ENCODE data around the gene ROPN1.

The ROPN1 gene

DNA sequence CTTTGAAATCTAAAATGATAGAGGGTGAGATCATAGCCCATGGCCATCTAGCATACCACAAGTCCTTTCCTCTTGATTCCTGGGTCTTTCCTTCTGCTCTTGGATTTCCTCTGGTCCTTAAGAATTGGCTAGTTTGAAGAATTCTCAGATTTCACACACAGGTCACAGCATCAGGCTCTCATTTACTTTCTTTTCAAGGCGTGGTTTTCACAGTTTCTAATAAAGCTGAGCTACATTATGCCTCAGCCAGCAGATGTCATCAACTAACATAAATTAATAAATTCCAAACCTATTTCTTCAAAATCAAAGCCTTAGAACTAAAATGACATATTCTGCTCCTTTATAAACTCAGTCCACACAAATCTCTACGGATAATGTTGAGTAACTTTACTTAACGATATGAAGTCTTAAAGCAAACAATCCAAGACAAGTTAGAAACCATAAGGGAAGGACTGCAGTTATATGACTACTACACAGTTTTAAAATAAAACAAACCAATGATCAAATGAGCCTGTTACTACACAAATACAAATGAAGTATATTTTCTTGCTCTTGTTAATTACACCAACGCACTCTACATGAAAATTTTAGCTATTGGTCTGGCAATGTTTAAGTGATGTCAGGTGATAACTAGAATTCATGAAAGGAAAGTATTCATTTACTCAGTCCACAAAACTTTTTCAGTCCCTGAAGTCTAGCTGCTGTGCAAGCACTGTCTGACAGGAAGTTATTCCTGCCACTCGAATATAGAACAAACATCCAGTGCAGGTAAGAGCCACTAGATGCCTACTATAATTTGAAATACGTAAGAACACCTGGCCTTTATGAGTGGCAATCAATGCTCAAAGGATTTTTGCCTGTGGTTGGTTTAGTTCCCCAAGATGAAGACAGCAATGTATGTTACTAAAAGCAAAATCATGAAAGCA is 40.1 kb downstream of the ROPN1 start:
- in situ Hi-C loops (cut with HindIII; ENCODE audit: low sequenced_read_pairs): no loop called here
- no peak overlapping the region for H3K4me3 ChIP-seq (ENCODE audit: low read depth, low read length)
- DNase-seq (ENCODE audit: low read depth, low spot score): no peak
- TF ChIP-seq, protein P1, sequence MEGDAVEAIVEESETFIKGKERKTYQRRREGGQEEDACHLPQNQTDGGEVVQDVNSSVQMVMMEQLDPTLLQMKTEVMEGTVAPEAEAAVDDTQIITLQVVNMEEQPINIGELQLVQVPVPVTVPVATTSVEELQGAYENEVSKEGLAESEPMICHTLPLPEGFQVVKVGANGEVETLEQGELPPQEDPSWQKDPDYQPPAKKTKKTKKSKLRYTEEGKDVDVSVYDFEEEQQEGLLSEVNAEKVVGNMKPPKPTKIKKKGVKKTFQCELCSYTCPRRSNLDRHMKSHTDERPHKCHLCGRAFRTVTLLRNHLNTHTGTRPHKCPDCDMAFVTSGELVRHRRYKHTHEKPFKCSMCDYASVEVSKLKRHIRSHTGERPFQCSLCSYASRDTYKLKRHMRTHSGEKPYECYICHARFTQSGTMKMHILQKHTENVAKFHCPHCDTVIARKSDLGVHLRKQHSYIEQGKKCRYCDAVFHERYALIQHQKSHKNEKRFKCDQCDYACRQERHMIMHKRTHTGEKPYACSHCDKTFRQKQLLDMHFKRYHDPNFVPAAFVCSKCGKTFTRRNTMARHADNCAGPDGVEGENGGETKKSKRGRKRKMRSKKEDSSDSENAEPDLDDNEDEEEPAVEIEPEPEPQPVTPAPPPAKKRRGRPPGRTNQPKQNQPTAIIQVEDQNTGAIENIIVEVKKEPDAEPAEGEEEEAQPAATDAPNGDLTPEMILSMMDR (IDR thresholded peaks at IDR 0.05; ENCODE audit: low read depth, low read length): no peak

DNA sequence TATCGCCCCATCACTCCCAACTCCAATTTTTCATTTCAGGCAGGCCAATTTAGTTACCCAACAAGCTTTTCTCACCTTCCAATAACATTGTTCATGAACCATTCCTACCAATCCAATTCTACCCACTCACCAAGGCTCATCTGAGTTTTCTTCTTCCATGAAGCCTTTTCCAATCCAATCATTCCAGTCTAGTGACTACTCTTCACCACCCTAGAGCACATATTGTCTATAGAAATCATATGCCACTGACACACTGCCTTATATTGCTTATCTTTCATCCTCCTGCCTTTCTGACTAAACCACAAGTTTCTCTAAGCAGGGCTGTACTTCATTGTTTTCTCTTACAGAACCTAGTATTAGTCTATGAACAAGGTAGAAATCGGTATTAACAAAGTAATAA is 42.3 kb downstream of the ROPN1 start:
- no peak overlapping the region for H3K4me3 ChIP-seq (ENCODE audit: low read depth, low read length)
- TF ChIP-seq, protein P1 (IDR thresholded peaks at IDR 0.05; ENCODE audit: low read depth, low read length): no peak
- in situ Hi-C loops (cut with HindIII; ENCODE audit: low sequenced_read_pairs): no loop called here
- peak; percentile 25 for DNase-seq (ENCODE audit: low read depth, low spot score)

DNA sequence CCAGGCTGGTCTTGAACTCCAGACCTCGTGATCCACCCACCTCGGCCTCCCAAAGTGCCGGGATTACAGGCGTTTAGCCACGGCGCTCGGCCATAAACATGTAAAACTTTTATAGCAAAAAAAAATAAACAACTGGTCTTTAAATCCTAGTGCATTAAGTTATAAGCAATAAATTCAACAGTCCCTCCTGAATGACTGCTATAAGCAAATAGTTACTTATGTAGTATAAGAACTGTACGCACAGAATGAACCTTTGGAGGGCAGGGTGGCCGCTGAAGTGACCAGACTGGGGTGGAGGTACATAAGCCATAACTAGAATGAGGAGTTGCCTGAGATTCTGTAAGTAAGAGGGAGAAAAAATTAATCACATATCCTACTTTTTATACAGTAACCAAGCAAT is 43.5 kb downstream of the ROPN1 start:
- DNase-seq (ENCODE audit: low read depth, low spot score): no peak
- TF ChIP-seq, protein P1 (IDR thresholded peaks at IDR 0.05; ENCODE audit: low read depth, low read length): no peak
- no peak overlapping the region for H3K4me3 ChIP-seq (ENCODE audit: low read depth, low read length)
- in situ Hi-C loops (cut with HindIII; ENCODE audit: low sequenced_read_pairs): no loop called here

DNA sequence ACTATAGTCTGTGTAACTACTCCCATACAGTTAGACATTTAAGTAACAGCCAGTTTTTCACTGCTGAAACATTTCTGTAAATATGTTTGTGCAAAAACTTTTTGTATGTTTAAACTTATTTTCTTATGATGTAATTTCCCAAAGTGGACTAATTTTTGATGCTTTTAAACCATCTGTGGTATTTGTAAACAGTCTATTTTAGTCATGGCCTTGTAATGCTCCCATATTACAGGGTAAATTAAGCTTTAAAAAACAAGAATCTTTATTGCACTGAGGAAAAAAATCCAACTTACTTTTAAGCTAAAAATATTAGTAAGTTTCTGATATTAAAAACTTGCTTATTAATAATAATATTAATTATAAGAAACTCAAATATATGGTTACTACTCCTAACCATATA is 44.4 kb downstream of the ROPN1 start:
- in situ Hi-C loops (cut with HindIII; ENCODE audit: low sequenced_read_pairs): no loop called here
- TF ChIP-seq, protein P1 (IDR thresholded peaks at IDR 0.05; ENCODE audit: low read depth, low read length): no peak
- H3K4me3 ChIP-seq (ENCODE audit: low read depth, low read length): no peak overlapping the region
- no peak for DNase-seq (ENCODE audit: low read depth, low spot score)

DNA sequence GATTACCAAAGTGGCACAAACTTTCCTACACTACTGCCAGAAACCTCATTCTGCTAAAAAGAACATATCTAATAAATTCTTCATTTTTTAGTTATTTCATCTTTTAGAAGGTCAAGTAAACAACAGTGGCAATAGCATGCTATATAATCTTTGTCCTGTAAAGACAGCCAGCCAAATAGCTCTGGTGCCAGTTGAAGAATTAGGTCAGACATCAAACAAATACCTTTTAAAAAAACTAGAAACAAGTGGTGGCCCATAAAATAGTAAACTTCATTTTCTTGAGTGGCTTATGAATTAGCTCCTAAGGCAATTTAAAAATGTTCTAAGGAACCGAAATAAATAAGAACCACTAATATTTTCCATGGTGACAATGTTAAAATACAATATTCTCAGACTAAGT is 50.4 kb downstream of the ROPN1 start:
- in situ Hi-C loops (cut with HindIII; ENCODE audit: low sequenced_read_pairs): no loop called here
- H3K4me3 ChIP-seq (ENCODE audit: low read depth, low read length): no peak overlapping the region
- TF ChIP-seq, protein P1 (IDR thresholded peaks at IDR 0.05; ENCODE audit: low read depth, low read length): no peak
- DNase-seq (ENCODE audit: low read depth, low spot score): no peak

DNA sequence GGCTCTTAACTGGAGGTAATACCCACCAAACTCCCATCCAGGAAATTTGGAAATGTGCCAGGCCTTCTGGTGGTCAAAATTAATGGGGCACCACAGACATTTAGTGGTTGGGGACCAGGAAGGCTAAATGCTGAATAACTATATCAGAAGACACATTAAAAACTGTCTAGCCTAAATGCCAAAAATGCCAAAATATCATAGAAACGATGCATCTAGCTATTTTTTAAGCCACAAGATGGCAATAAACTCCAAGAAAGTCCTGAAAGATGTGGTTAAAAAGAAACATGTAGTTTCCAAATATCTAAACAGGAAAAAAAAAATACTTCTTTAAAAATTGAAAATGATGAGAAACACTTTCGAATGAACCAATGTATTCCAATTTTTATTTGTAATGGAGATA is 50.8 kb downstream of the ROPN1 start:
- peak; percentile 16 for DNase-seq (ENCODE audit: low read depth, low spot score)
- H3K4me3 ChIP-seq (ENCODE audit: low read depth, low read length): no peak overlapping the region
- TF ChIP-seq, protein P1 (IDR thresholded peaks at IDR 0.05; ENCODE audit: low read depth, low read length): peak; percentile 7
- in situ Hi-C loops (cut with HindIII; ENCODE audit: low sequenced_read_pairs): no loop called here

Data from astrocyte of the spinal cord (primary cell).